Lung (tissue), 12 donors: ENCODE data around the gene CMIP. TPM values are rescaled to one million over a fixed set of nuclear protein-coding genes. Genes with fewer than 3 reads are reported as not detected.

Experiments used
- ATAC-seq: fragments of 200-7000 bp; cut with Tn5 transposase; one replicate; pipeline ENCODE4 v1.9.1; 2020; ENCODE audit warnings: moderate number of reproducible peaks; ENCODE audit not compliant: insufficient read depth, low FRiP score
- DNase-seq, 3 donors: peaks; one replicate each; pipeline ENCODE4 v3.0.0-alpha.2; 2013 to 2017
- H3K27ac ChIP-seq, 2 donors: one replicate each; pipeline ENCODE4 v1.5.1; 2013; ENCODE audit warnings: mild to moderate bottlenecking in 2 of 2, moderate library complexity in 2 of 2, control low read depth in 1 of 2, inconsistent platforms in 1 of 2, low read depth in 1 of 2, low read length in 1 of 2
- H3K27me3 ChIP-seq, 3 donors: one replicate each; pipeline ENCODE4 v1.5.1; 2013; ENCODE audit warnings: low read length in 2 of 3; ENCODE audit not compliant: control insufficient read depth in 3 of 3, insufficient read depth in 3 of 3
- H3K36me3 ChIP-seq, 4 donors: one replicate each; pipeline ENCODE4 v1.5.1; 2013; ENCODE audit warnings: low read length in 4 of 4, mild to moderate bottlenecking in 1 of 4, moderate library complexity in 1 of 4; ENCODE audit not compliant: control insufficient read depth in 4 of 4, insufficient read depth in 4 of 4
- H3K4me1 ChIP-seq, 5 donors: one replicate each; pipeline ENCODE4 v1.5.1; 2013; ENCODE audit warnings: low read length in 5 of 5, mild to moderate bottlenecking in 2 of 5, moderate library complexity in 1 of 5; ENCODE audit not compliant: control insufficient read depth in 5 of 5, insufficient read depth in 5 of 5
- H3K4me3 ChIP-seq: one replicate; pipeline ENCODE4 v1.5.1; 2013; ENCODE audit warnings: mild to moderate bottlenecking, control low read depth, moderate library complexity
- H3K9ac ChIP-seq, 2 donors: one replicate each; pipeline ENCODE4 v1.5.1; 2013; ENCODE audit warnings: low read length in 2 of 2, control low read depth in 1 of 2; ENCODE audit not compliant: insufficient read depth in 1 of 2
- H3K9me3 ChIP-seq, 4 donors: one replicate each; pipeline ENCODE4 v1.5.1; 2013; ENCODE audit warnings: low read length in 3 of 4, mild to moderate bottlenecking in 1 of 4, moderate library complexity in 1 of 4; ENCODE audit not compliant: control insufficient read depth in 4 of 4, insufficient read depth in 3 of 4
- WGBS, 2 donors: extraction: QIAGEN DNeasy Blood & Tissue Kit; methylation state at CpG; one replicate each; pipeline ENCODE4 v1.1.7; 2013; 5-methylcytosine and 5-hydroxymethylcytosine counted together
- polyA plus RNA-seq, 2 donors: library from polyadenylated mRNA; stranded (reverse); fragments of 200-250 nt; gene quantifications; one replicate each; pipeline ENCODE4 v1.2.1, GENCODE V29; 2013
- total RNA-seq, 2 donors: library from RNA; depleted of rRNA in 1 of 2; stranded (reverse); fragments of >200 nt in 1 of 2; gene quantifications; one replicate each; pipeline ENCODE4 v1.2.1, GENCODE V29; 2014 to 2021
- TF ChIP-seq, protein P1 (sequence below): IDR thresholded peaks from 2 replicates; pipeline ENCODE4 v1.5.1; 2012; ENCODE audit warnings: mild to moderate bottlenecking; ENCODE audit errors: control extremely low read depth, extremely low read depth
- donor health status: control.
- donor health status: control.
- donor health status: Bipolar disorder and iron deficiency.
- donor health status: healthy.
- donor health status: DM: yes; HTN: yes; CAD: no.

Gene CMIP
- total and polyA plus RNA-seq, 4 donors = 11.8 to 80.5 (median 48.6) TPM

DNA sequence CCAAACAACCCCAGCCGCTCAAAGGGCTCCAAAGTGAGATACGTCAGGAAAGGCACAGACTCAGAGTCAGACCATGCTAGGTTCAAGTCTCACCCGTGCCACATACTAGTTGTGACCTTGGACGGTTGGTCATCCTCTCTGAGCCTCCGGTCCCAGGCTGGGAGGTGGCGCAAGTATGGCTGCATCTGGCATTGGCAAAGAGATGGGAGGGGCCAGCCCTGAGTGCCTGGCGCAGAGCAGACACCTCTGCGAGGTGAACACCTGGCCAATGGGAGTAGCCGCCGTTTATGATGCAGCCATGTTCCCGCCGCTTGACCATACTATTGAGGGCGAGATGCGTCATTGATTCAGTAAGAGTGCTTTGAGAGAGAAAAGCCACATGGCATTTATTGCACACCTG is 236.7 kb downstream of the CMIP start:
- ATAC-seq (no peak), DNase-seq (no peak)
- H3K4me1 ChIP-seq = peaks cover 0 to 32% (median 7%) of the 10 kb centered on the region in 5 donors
- H3K9me3 ChIP-seq = no peaks in the 10 kb centered on the region
- 94 to 96% methylated on average over 14 of the region's 14 CpGs for WGBS, 2 donors
- no peak overlapping the region for H3K4me3 ChIP-seq
- TF ChIP-seq, protein P1, sequence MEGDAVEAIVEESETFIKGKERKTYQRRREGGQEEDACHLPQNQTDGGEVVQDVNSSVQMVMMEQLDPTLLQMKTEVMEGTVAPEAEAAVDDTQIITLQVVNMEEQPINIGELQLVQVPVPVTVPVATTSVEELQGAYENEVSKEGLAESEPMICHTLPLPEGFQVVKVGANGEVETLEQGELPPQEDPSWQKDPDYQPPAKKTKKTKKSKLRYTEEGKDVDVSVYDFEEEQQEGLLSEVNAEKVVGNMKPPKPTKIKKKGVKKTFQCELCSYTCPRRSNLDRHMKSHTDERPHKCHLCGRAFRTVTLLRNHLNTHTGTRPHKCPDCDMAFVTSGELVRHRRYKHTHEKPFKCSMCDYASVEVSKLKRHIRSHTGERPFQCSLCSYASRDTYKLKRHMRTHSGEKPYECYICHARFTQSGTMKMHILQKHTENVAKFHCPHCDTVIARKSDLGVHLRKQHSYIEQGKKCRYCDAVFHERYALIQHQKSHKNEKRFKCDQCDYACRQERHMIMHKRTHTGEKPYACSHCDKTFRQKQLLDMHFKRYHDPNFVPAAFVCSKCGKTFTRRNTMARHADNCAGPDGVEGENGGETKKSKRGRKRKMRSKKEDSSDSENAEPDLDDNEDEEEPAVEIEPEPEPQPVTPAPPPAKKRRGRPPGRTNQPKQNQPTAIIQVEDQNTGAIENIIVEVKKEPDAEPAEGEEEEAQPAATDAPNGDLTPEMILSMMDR = no peak
- no peaks in the 10 kb centered on the region for H3K27me3 ChIP-seq
- H3K36me3 ChIP-seq = peaks cover 0 to 30% (median 9%) of the 10 kb centered on the region in 4 donors
- H3K27ac ChIP-seq = no peak overlapping the region
- H3K9ac ChIP-seq = no peak overlapping the region

DNA sequence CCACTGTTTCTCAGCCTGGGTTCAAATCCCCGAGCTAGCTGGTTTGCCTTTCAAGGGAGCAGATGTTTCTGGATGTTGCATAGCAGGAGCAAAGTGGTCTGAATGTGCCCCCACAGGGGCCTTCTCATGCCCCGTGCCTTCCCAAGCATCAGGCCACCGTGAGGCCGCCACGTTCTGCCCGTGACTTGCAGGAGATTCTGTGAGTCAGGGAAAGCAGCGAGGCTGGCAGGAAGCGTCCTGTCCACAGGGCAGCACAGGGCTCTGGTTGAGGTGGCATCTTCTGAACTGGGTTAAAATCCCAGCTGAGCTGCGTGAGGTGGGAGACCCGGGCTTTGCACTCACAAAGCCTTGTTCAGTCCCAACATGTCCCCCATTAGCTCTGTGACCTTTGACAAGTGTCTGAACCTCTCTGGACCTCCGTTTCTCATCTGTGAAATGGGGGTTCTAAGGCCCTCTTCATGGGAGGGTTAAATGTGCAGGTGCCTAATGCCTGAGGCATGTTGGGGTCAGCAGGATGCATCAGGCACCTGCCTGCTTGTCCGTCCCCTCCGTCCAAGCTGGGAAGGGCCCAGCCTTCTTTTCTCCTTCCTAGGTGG is 239.7 kb downstream of the CMIP start:
- DNase-seq (no peak), ATAC-seq (no peak)
- no peak overlapping the region for H3K9ac ChIP-seq
- H3K4me1 ChIP-seq = peaks cover 0 to 28% (median 0%) of the 10 kb centered on the region in 5 donors
- H3K27me3 ChIP-seq = no peaks in the 10 kb centered on the region
- no peaks in the 10 kb centered on the region for H3K9me3 ChIP-seq
- peaks cover 0 to 16% (median 3%) of the 10 kb centered on the region in 4 donors for H3K36me3 ChIP-seq
- 94% methylated on average over 13 of the region's 13 CpGs for WGBS, 2 donors
- TF ChIP-seq, protein P1 = no peak
- H3K4me3 ChIP-seq = no peak overlapping the region
- no peak overlapping the region for H3K27ac ChIP-seq

DNA sequence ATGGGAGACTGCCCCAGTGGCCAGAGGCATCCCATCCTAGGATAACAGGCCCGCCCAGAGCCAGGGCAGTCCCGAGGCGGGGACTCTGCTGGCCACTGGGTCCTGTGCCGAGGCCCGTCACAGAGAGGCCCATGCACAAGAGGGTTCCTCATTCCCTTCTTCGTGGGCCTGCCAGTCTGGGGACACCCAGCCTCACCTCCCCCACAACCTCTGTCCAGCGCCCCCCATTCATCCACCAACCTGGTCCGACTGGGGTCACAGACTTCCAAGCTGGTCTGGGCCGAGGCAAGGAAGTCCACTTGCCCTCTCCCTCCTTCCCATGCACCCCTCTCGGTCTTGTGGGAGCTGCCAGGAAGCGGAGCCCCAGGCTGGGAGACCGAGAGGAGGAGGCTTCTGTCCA is 240.3 kb downstream of the CMIP start:
- no peak overlapping the region for H3K4me3 ChIP-seq
- H3K36me3 ChIP-seq = peaks cover 0 to 10% (median 1%) of the 10 kb centered on the region in 4 donors
- H3K27me3 ChIP-seq = no peaks in the 10 kb centered on the region
- TF ChIP-seq, protein P1 = no peak
- H3K27ac ChIP-seq = no peak overlapping the region
- H3K9me3 ChIP-seq = no peaks in the 10 kb centered on the region
- ATAC-seq (no peak), DNase-seq (no peak)
- 87 to 88% methylated on average over 12 of the region's 12 CpGs for WGBS, 2 donors
- H3K9ac ChIP-seq = no peak overlapping the region
- peaks cover 0 to 22% (median 0%) of the 10 kb centered on the region in 5 donors for H3K4me1 ChIP-seq
